ENCODE measurements around the gene IGSF21.

Gene IGSF21

DNA sequence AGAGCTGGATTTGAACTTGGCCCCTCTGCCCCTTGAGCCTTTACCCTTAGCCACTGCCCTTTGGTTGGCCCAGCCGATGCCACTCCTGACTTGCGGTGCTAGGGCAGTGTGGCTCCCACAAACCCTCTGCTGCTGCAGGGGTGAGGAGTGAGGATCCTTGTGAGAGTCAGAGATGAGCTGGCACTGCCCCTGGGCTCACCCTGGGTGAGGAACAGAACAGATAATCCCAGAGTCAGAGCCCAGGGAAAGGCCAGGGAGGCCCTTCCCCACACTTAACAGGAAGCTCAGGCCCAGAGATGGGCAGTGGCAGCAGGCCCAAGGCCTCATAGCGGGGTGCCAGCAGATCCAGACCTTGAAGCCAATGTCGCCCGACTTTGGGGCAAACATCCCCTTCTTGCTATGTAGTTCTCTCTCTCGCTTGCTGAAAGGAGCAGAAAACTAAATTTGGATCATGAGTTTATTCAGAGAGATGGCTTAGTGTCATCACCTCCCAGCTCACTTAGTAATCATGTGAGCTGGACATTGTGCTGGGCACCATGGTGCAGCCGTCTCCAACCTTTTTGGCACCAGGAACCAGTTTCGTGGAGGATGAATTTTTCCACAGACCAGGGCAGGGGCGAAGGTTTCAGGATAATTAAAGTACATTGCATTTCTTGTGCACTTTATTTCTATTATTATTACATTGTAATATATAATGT is 81.4 kb downstream of the IGSF21 start:
- Histone ChIP-seq H4K20me1 (ENCODE audit: insufficient read depth, low read length) (no peaks in the 10 kb centered on the region), H3K4me2 (ENCODE audit: low read length) (no peak overlapping the region), H3K4me1 (ENCODE audit: insufficient read depth, low read length, severe bottlenecking) (no peaks in the 10 kb centered on the region), H3F3A (ENCODE audit: insufficient read depth, low read length) (no peaks in the 10 kb centered on the region), H3K79me2 (ENCODE audit: insufficient read depth, low read length) (no peaks in the 10 kb centered on the region), H3K9ac (ENCODE audit: low read length) (no peak overlapping the region), H3K9me2 (ENCODE audit: low read depth, low read length) (no peaks in the 10 kb centered on the region), H3K4me3 (ENCODE audit: low read depth, low read length, poor library complexity, severe bottlenecking) (no peak overlapping the region), H2AFZ (ENCODE audit: low read length) (no peak overlapping the region), H3K9me3 (ENCODE audit: low read length) (no peaks in the 10 kb centered on the region), H3K27ac (ENCODE audit: low read depth, low read length, poor library complexity, severe bottlenecking) (no peak overlapping the region), H3K27me3 (ENCODE audit: insufficient read depth, low read length) (0 out of 2 replicates have a peak, but pooled peaks cover 3% of the 10 kb centered on the region), H3K36me3 (ENCODE audit: insufficient read depth, low read length) (no peaks in the 10 kb centered on the region)
- TF ChIP-seq EZH2 (IDR thresholded peaks at IDR 0.05; ENCODE audit: borderline replicate concordance, low read length): no peak
- TF ChIP-seq, protein P1, sequence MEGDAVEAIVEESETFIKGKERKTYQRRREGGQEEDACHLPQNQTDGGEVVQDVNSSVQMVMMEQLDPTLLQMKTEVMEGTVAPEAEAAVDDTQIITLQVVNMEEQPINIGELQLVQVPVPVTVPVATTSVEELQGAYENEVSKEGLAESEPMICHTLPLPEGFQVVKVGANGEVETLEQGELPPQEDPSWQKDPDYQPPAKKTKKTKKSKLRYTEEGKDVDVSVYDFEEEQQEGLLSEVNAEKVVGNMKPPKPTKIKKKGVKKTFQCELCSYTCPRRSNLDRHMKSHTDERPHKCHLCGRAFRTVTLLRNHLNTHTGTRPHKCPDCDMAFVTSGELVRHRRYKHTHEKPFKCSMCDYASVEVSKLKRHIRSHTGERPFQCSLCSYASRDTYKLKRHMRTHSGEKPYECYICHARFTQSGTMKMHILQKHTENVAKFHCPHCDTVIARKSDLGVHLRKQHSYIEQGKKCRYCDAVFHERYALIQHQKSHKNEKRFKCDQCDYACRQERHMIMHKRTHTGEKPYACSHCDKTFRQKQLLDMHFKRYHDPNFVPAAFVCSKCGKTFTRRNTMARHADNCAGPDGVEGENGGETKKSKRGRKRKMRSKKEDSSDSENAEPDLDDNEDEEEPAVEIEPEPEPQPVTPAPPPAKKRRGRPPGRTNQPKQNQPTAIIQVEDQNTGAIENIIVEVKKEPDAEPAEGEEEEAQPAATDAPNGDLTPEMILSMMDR (IDR thresholded peaks at IDR 0.05; ENCODE audit: low read length): no peak

DNA sequence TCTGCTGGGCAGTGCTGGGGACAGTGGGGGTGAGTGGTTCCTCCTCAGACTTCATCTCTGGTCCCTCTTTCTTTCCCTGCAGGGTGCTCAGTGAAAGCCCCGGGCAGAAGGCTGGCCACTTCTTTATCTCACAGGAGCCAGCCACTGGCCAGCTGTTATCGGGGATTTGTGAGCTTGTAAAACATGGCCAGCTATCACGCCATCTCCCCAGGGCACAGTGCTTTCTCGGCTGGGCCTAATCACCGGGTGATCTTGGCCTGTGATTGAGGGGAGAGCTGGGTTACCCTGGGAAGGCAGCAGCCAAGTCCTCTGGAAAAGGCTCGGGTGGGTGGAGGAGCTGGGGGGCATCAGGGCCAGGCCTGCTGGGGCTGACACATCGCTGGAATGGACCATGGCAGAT is 83.0 kb downstream of the IGSF21 start:
- Histone ChIP-seq H2AFZ (ENCODE audit: low read length) (no peak overlapping the region), H3F3A (ENCODE audit: insufficient read depth, low read length) (no peaks in the 10 kb centered on the region), H3K9me2 (ENCODE audit: low read depth, low read length) (no peaks in the 10 kb centered on the region), H3K27me3 (ENCODE audit: insufficient read depth, low read length) (0 out of 2 replicates have a peak, but pooled peaks cover 3% of the 10 kb centered on the region), H3K36me3 (ENCODE audit: insufficient read depth, low read length) (no peaks in the 10 kb centered on the region), H4K20me1 (ENCODE audit: insufficient read depth, low read length) (no peaks in the 10 kb centered on the region), H3K4me3 (ENCODE audit: low read depth, low read length, poor library complexity, severe bottlenecking) (no peak overlapping the region), H3K9me3 (ENCODE audit: low read length) (no peaks in the 10 kb centered on the region), H3K79me2 (ENCODE audit: insufficient read depth, low read length) (no peaks in the 10 kb centered on the region), H3K4me1 (ENCODE audit: insufficient read depth, low read length, severe bottlenecking) (no peaks in the 10 kb centered on the region), H3K4me2 (ENCODE audit: low read length) (no peak overlapping the region), H3K27ac (ENCODE audit: low read depth, low read length, poor library complexity, severe bottlenecking) (no peak overlapping the region), H3K9ac (ENCODE audit: low read length) (no peak overlapping the region)
- no peak for TF ChIP-seq EZH2 (IDR thresholded peaks at IDR 0.05; ENCODE audit: borderline replicate concordance, low read length)
- TF ChIP-seq, protein P1 (IDR thresholded peaks at IDR 0.05; ENCODE audit: low read length): no peak

DNA sequence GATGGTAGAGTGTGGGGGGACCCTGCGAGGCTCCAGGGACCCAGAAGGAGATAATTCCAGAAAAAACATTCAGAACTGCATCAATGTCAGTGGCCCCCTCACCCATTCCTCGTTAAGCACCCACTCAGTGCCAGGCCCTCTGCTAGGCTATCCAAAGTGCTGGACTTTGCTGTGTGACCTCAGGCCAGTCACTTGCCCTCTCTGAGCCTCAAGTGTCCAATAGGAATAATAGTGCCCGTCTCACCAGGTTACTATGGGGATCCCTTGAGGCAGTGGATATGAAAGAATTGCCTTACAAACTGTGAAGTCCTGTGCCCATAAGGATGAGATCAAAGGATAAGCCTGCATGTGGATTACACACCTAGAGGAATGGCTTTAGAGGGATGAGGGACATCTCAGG is 83.4 kb downstream of the IGSF21 start:
- H3K4me2 ChIP-seq (ENCODE audit: low read length): no peak overlapping the region
- H3K27me3 ChIP-seq (ENCODE audit: insufficient read depth, low read length): 0 out of 2 replicates have a peak, but pooled peaks cover 3% of the 10 kb centered on the region
- H3K9ac ChIP-seq (ENCODE audit: low read length): no peak overlapping the region
- no peak overlapping the region for H3K27ac ChIP-seq (ENCODE audit: low read depth, low read length, poor library complexity, severe bottlenecking)
- H3K79me2 ChIP-seq (ENCODE audit: insufficient read depth, low read length): no peaks in the 10 kb centered on the region
- H3K4me1 ChIP-seq (ENCODE audit: insufficient read depth, low read length, severe bottlenecking): no peaks in the 10 kb centered on the region
- no peaks in the 10 kb centered on the region for H4K20me1 ChIP-seq (ENCODE audit: insufficient read depth, low read length)
- H3K4me3 ChIP-seq (ENCODE audit: low read depth, low read length, poor library complexity, severe bottlenecking): no peak overlapping the region
- H3K9me2 ChIP-seq (ENCODE audit: low read depth, low read length): no peaks in the 10 kb centered on the region
- no peaks in the 10 kb centered on the region for H3F3A ChIP-seq (ENCODE audit: insufficient read depth, low read length)
- no peak overlapping the region for H2AFZ ChIP-seq (ENCODE audit: low read length)
- H3K36me3 ChIP-seq (ENCODE audit: insufficient read depth, low read length): no peaks in the 10 kb centered on the region
- no peaks in the 10 kb centered on the region for H3K9me3 ChIP-seq (ENCODE audit: low read length)
- TF ChIP-seq EZH2 (IDR thresholded peaks at IDR 0.05; ENCODE audit: borderline replicate concordance, low read length): no peak
- TF ChIP-seq, protein P1 (IDR thresholded peaks at IDR 0.05; ENCODE audit: low read length): no peak

All from OCI-LY1 (cell line).